IPS DF 6.9 (cell line): ENCODE results near the gene PEX19.

Experiments used
- DNase-seq: peaks from one replicate; pipeline ENCODE4 v3.0.0-alpha.2; 2013; ENCODE audit warnings: low read depth, low spot score
- H3K27ac ChIP-seq: one replicate; pipeline ENCODE4 v1.5.1; 2013; ENCODE audit warnings: low read length, control low read depth
- H3K27me3 ChIP-seq: 2 replicates; pipeline ENCODE4 v1.6.1; 2013; ENCODE audit warnings: mild to moderate bottlenecking, low read length; ENCODE audit not compliant: control insufficient read depth, insufficient read depth
- H3K36me3 ChIP-seq: 2 replicates; pipeline ENCODE4 v1.6.1; 2013; ENCODE audit warnings: low read length; ENCODE audit not compliant: control insufficient read depth, insufficient read depth
- H3K4me1 ChIP-seq: 2 replicates; pipeline ENCODE4 v1.6.1; 2013; ENCODE audit warnings: low read length; ENCODE audit not compliant: control insufficient read depth, insufficient read depth
- H3K4me3 ChIP-seq: 2 replicates; pipeline ENCODE4 v1.5.1; 2013; ENCODE audit warnings: mild to moderate bottlenecking, low read length
- H3K9me3 ChIP-seq: 2 replicates; pipeline ENCODE4 v1.6.1; 2013; ENCODE audit warnings: low read length, inconsistent platforms; ENCODE audit not compliant: control insufficient read depth, insufficient read depth
- WGBS: extraction: QIAGEN DNeasy Blood & Tissue Kit; methylation state at CpG from one replicate; pipeline ENCODE4 v1.1.7; 2013; ENCODE audit warnings: mixed read lengths, missing lambda C conversion rate; ENCODE audit not compliant: insufficient read length, insufficient coverage; 5-methylcytosine and 5-hydroxymethylcytosine counted together

PEX19 gene

GRCh38 chr1:160284782-160285344 lies at the start of gene PEX19:
PEX19 (minus strand) TSS chr1:160285133; CDS start chr1:160285124, 9 bp downstream.
- H3K9me3 ChIP-seq: no peaks in the 10 kb centered on the region
- H3K36me3 ChIP-seq: peaks cover 4% of the 10 kb centered on the region; the same call in 1 of the 2 replicates
- no CpG with 5 or more reads among the region's 27 CpGs for WGBS
- DNase-seq: peak; percentile 84
- H3K4me3 ChIP-seq: peak within 1 kb of the TSS; percentile 92
- H3K4me1 ChIP-seq: no peaks in the 10 kb centered on the region
- no peaks in the 10 kb centered on the region for H3K27me3 ChIP-seq
- H3K27ac ChIP-seq: no peak within 1 kb of the TSS

- Histone ChIP-seq H3K27ac (no peak overlapping the region), H3K4me1 (no peaks in the 10 kb centered on the region), H3K36me3 (peaks cover 4% of the 10 kb centered on the region; the same call in 1 of the 2 replicates), H3K9me3 (no peaks in the 10 kb centered on the region), H3K27me3 (no peaks in the 10 kb centered on the region), H3K4me3 (no peak overlapping the region)
- DNase-seq: no peak
Observed at GRCh38 chr1:160332516-160332915, 47.6 kb upstream of the PEX19 start.

- no peak for DNase-seq
- no peak overlapping the region for H3K27ac ChIP-seq
- H3K36me3 ChIP-seq: peaks cover 4% of the 10 kb centered on the region; the same call in 1 of the 2 replicates
- no peaks in the 10 kb centered on the region for H3K4me1 ChIP-seq
- H3K4me3 ChIP-seq: no peak overlapping the region
- H3K27me3 ChIP-seq: no peaks in the 10 kb centered on the region
- H3K9me3 ChIP-seq: no peaks in the 10 kb centered on the region
Observed at GRCh38 chr1:160330119-160330518, 45.2 kb upstream of the PEX19 start.

DNA sequence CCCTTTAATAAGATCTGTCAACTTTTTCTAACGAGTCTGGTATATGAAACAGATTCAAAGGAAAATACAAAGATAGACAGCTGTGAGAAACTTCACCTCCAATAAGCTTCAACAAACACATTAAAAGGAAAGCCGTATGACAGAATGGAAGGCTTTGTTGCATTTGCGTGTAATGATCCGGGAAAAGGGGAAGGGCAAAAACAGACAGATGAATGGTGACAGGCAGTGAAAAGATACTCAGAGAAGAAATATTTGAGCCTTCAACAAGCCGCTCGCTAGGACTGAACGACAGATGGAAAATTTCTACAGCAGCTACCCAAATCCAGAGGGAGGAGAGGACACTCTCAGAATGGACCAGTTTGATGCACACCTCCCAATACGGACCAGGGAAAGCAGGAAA lies 43.3 kb upstream of the PEX19 start:
- Histone ChIP-seq H3K9me3 (no peaks in the 10 kb centered on the region), H3K27me3 (no peaks in the 10 kb centered on the region), H3K27ac (no peak overlapping the region), H3K4me1 (no peaks in the 10 kb centered on the region), H3K36me3 (peaks cover 4% of the 10 kb centered on the region; the same call in 1 of the 2 replicates), H3K4me3 (no peak overlapping the region)
- WGBS: no CpG with 5 or more reads among the region's 8 CpGs
- DNase-seq: no peak

DNA sequence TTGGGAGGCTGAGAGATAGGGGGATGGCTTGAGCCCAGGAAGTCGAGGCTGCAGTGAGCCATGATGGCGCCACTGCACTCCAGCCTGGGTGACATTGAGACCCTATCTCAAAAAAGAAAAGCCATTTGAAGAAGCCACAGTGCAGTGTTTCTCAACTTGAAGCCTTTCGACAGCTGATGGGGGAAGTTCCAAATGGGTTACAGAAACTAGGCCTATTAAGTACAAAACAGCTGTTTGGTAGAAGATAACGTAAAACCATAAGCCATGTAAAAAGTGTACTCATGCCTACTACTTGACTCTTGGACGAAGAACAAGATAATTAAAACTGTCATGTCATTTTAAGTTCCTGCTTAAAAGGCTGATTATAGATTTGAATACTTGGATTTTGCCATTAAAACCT lies 41.5 kb upstream of the PEX19 start:
- Histone ChIP-seq H3K27ac (no peak overlapping the region), H3K9me3 (no peaks in the 10 kb centered on the region), H3K4me3 (no peak overlapping the region), H3K27me3 (no peaks in the 10 kb centered on the region), H3K4me1 (no peaks in the 10 kb centered on the region), H3K36me3 (peaks cover 2% of the 10 kb centered on the region; the same call in 1 of the 2 replicates)
- WGBS: no CpG with 5 or more reads among the region's 5 CpGs
- no peak for DNase-seq

- no CpG with 5 or more reads among the region's 4 CpGs for WGBS
- Histone ChIP-seq H3K36me3 (peaks cover 2% of the 10 kb centered on the region; the same call in 1 of the 2 replicates), H3K4me1 (no peaks in the 10 kb centered on the region), H3K27ac (no peak overlapping the region), H3K4me3 (no peak overlapping the region), H3K27me3 (no peaks in the 10 kb centered on the region), H3K9me3 (no peaks in the 10 kb centered on the region)
- DNase-seq: no peak
Observed at GRCh38 chr1:160325252-160325651, 40.3 kb upstream of the PEX19 start.

GRCh38 chr1:160322831-160323230 lies 37.9 kb upstream of the PEX19 start:
- no peak for DNase-seq
- H3K27me3 ChIP-seq: no peaks in the 10 kb centered on the region
- no peak overlapping the region for H3K4me3 ChIP-seq
- H3K36me3 ChIP-seq: no peaks in the 10 kb centered on the region; the same call in 1 of the 2 replicates
- no peak overlapping the region for H3K27ac ChIP-seq
- WGBS: 100% methylated on average over 1 of the region's 6 CpGs
- no peaks in the 10 kb centered on the region for H3K4me1 ChIP-seq
- no peaks in the 10 kb centered on the region for H3K9me3 ChIP-seq

DNA sequence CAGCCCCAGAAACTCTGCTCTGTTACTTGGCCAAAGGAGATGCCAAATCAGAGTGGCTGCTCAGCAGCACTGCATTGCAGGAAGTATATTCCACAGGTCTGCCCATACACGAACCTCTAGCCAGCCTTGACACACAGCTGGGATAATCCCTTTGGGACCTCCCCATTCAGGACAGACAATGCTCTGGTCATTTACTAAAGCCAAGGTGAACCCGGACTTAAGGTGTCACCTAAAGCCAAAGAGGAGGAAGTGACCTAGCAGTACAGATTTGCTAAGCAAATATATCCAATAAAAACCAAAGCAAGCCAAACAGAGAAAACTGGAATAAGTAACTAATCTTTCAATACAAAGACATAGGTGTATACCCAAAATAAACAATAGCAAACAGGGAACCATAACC lies 30.4 kb upstream of the PEX19 start:
- Histone ChIP-seq H3K27me3 (no peaks in the 10 kb centered on the region), H3K4me1 (no peaks in the 10 kb centered on the region), H3K27ac (no peak overlapping the region), H3K9me3 (no peaks in the 10 kb centered on the region), H3K36me3 (peaks cover 5% of the 10 kb centered on the region; the same call in 1 of the 2 replicates), H3K4me3 (no peak overlapping the region)
- no peak for DNase-seq
- no CpG with 5 or more reads among the region's 2 CpGs for WGBS

- Histone ChIP-seq H3K36me3 (peaks cover 21% of the 10 kb centered on the region; the same call in 1 of the 2 replicates), H3K4me3 (no peak overlapping the region), H3K9me3 (no peaks in the 10 kb centered on the region), H3K4me1 (peaks cover 6% of the 10 kb centered on the region), H3K27me3 (no peaks in the 10 kb centered on the region), H3K27ac (no peak overlapping the region)
- DNase-seq: no peak
- no CpG with 5 or more reads among the region's 1 CpG for WGBS
Observed at GRCh38 chr1:160309571-160309970, 24.6 kb upstream of the PEX19 start.

DNA sequence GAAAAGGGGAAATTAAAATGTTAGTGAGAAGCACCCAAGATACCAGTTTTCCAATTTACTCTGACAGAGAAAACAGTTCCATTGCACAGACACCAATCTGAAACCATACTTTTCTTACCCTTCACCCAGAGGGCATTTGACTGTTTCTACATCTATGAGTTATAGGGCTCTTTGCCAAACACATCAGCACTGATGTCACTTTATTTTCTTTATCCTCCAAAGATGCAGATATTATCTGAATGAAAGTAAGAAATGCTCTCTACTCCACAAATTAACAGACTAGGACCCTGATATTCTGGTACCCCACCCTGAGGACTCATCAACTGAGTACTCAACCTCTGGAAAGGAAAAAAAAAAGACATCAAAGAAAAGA lies 24.2 kb upstream of the PEX19 start:
- Histone ChIP-seq H3K27me3 (no peaks in the 10 kb centered on the region), H3K4me3 (no peak overlapping the region), H3K36me3 (peaks cover 21% of the 10 kb centered on the region; the same call in 1 of the 2 replicates), H3K9me3 (no peaks in the 10 kb centered on the region), H3K27ac (no peak overlapping the region), H3K4me1 (peaks cover 6% of the 10 kb centered on the region)
- no peak for DNase-seq

GRCh38 chr1:160308451-160309184 lies 23.7 kb upstream of the PEX19 start:
- WGBS: no CpG with 5 or more reads among the region's 4 CpGs
- Histone ChIP-seq H3K36me3 (peaks cover 21% of the 10 kb centered on the region; the same call in 1 of the 2 replicates), H3K27me3 (no peaks in the 10 kb centered on the region), H3K4me3 (no peak overlapping the region), H3K4me1 (peaks cover 6% of the 10 kb centered on the region), H3K9me3 (no peaks in the 10 kb centered on the region), H3K27ac (no peak overlapping the region)
- DNase-seq: no peak
